Fibroblast of lung (primary cell): ENCODE data around the gene TCAF1.

Experiments
- CTCF ChIP-seq, 2 donors: IDR thresholded peaks in 1 of 2; conservative IDR thresholded peaks in 1 of 2; 1 replicate in 1 of 2; 2 replicates in 1 of 2; pipeline ENCODE4 v1.5.1; 2011 to 2012; ENCODE audit warnings: low read length in 2 of 2, control low read depth in 1 of 2, inconsistent platforms in 1 of 2, low read depth in 1 of 2, mild to moderate bottlenecking in 1 of 2
- EZH2 ChIP-seq: IDR thresholded peaks from 2 replicates; pipeline ENCODE4 v1.5.1; 2012; ENCODE audit warnings: low read length, control low read depth, mild to moderate bottlenecking; ENCODE audit errors: missing control alignments

GRCh38 chr7:143948733-143949132 lies 46.8 kb upstream of the TCAF1 start:
- TF ChIP-seq CTCF (conservative IDR thresholded peaks at IDR 0.05 in 1 of 2, IDR thresholded peaks at IDR 0.05 in 1 of 2; ENCODE audit: low read depth in 1 of 2, low read length in 2 of 2) (no peak), EZH2 (no peak)
